B cell (primary cell): ENCODE measurements around the gene ODF2. TPM values are rescaled to one million over a fixed set of nuclear protein-coding genes. Genes with fewer than 3 reads are reported as not detected.

Experiments
- ATAC-seq: fragments of 200-7000 bp; cut with Tn5 transposase; one replicate; pipeline ENCODE4 v1.10.0; 2021; ENCODE audit warnings: low read depth, mild to moderate bottlenecking, moderate number of reproducible peaks, moderate library complexity
- CTCF ChIA-PET: fragments of 350-600 bp; sonication (Branson Sonifier 250); formaldehyde crosslinking; loops from one replicate; lab custom pipeline; 2021; ENCODE audit warnings: antibody characterized with exemption, inconsistent platforms; lab: Charles Lee
- POLR2A ChIA-PET: fragments of 350-600 bp; sonication (Branson Sonifier 250); formaldehyde crosslinking; loops from one replicate; lab custom pipeline; 2021; ENCODE audit warnings: antibody characterized with exemption; lab: Charles Lee
- DNase-seq: peaks from one replicate; pipeline ENCODE4 v3.0.0; 2013
- H2AFZ ChIP-seq: 2 replicates; pipeline ENCODE4 v1.6.1; 2012; ENCODE audit warnings: mild to moderate bottlenecking, low read depth, low read length; ENCODE audit not compliant: insufficient read depth, poor library complexity, severe bottlenecking
- H3K27ac ChIP-seq, 2 donors: 1 replicate in 1 of 2; 2 replicates in 1 of 2; pipeline ENCODE4 v1.5.1; 2012 to 2013; ENCODE audit warnings: low read length in 2 of 2, mild to moderate bottlenecking in 2 of 2, moderate library complexity in 1 of 2
- H3K27me3 ChIP-seq, 4 experiments: fragments of 200-600 bp in 1 of 4; sonication (generic) in 1 of 4; replicated peaks in 1 of 4; 1 replicate in 2 of 4; 2 replicates in 2 of 4; pipeline versions ENCODE4 v1.6.1 to v1.7.0; 2013 to 2016; ENCODE audit warnings: low read length in 3 of 4, mild to moderate bottlenecking in 2 of 4, mixed read lengths in 1 of 4, moderate library complexity in 1 of 4; ENCODE audit not compliant: insufficient read depth in 4 of 4, control insufficient read depth in 3 of 4; ENCODE audit errors: control extremely low read depth in 1 of 4
- H3K36me3 ChIP-seq, 2 experiments: replicated peaks in 1 of 2; 1 replicate in 1 of 2; 2 replicates in 1 of 2; pipeline versions ENCODE4 v1.6.1 to v1.7.1; 2013; ENCODE audit warnings: low read length in 1 of 2; ENCODE audit not compliant: insufficient read depth in 2 of 2, control insufficient read depth in 1 of 2; ENCODE audit errors: control extremely low read depth in 1 of 2, extremely low read depth in 1 of 2
- H3K4me1 ChIP-seq, 2 donors: fragments of 200-600 bp in 1 of 2; sonication (generic) in 1 of 2; 1 replicate in 1 of 2; 2 replicates in 1 of 2; pipeline versions ENCODE4 v1.5.1 to v1.6.1; 2013 to 2017; ENCODE audit warnings: low read length in 2 of 2; ENCODE audit not compliant: control insufficient read depth in 2 of 2, insufficient read depth in 2 of 2
- H3K4me2 ChIP-seq: replicated peaks from 2 replicates; pipeline ENCODE3; 2012; ENCODE audit warnings: mild to moderate bottlenecking, low read depth, low read length; ENCODE audit not compliant: poor library complexity, severe bottlenecking
- H3K4me3 ChIP-seq, 5 experiments: fragments of 200-600 bp in 1 of 5; sonication (generic) in 1 of 5; 1 replicate in 3 of 5; 2 replicates in 2 of 5; pipeline versions ENCODE4 v1.5.1 to v1.7.0; 2011 to 2016; ENCODE audit warnings: low read length in 4 of 5, mild to moderate bottlenecking in 4 of 5, low read depth in 2 of 5, control low read depth in 1 of 5, moderate library complexity in 1 of 5; ENCODE audit not compliant: insufficient read depth in 1 of 5; ENCODE audit errors: control extremely low read depth in 1 of 5, extremely low read depth in 1 of 5
- H3K79me2 ChIP-seq: fragments of 200-600 bp; sonication (generic); one replicate; pipeline ENCODE4 v1.6.0; 2016; ENCODE audit warnings: low read length; ENCODE audit not compliant: control insufficient read depth, insufficient read depth
- H3K9ac ChIP-seq: fragments of 200-600 bp; sonication (generic); 2 replicates; pipeline ENCODE4 v1.6.1; 2017; ENCODE audit warnings: mild to moderate bottlenecking, low read length, moderate library complexity
- H3K9me3 ChIP-seq, 3 donors: one replicate each; pipeline versions ENCODE4 v1.6.1 to v1.7.1; 2013; ENCODE audit warnings: low read length in 2 of 3; ENCODE audit not compliant: control insufficient read depth in 2 of 3, insufficient read depth in 1 of 3; ENCODE audit errors: control extremely low read depth in 1 of 3
- H4K20me1 ChIP-seq: 2 replicates; pipeline ENCODE4 v1.6.0; 2012; ENCODE audit warnings: mild to moderate bottlenecking, low read length; ENCODE audit not compliant: insufficient read depth, control insufficient read depth, poor library complexity, severe bottlenecking
- H3K27ac Mint-ChIP-seq: one replicate; pipeline ENCODE4 v1.8.0; 2021; ENCODE audit warnings: mixed read lengths
- H3K27me3 Mint-ChIP-seq: one replicate; pipeline ENCODE4 v1.8.0; 2021; ENCODE audit warnings: mixed read lengths
- H3K4me1 Mint-ChIP-seq: one replicate; pipeline ENCODE4 v1.8.0; 2021; ENCODE audit warnings: mixed read lengths
- H3K4me3 Mint-ChIP-seq: one replicate; pipeline ENCODE4 v1.8.0; 2021; ENCODE audit warnings: mixed read lengths
- H3K9me3 Mint-ChIP-seq: one replicate; pipeline ENCODE4 v1.8.0; 2022; ENCODE audit warnings: mixed read lengths; ENCODE audit not compliant: insufficient read depth
- EZH2 ChIP-seq: IDR thresholded peaks from 2 replicates; pipeline ENCODE4 v1.6.1; 2012; ENCODE audit warnings: borderline replicate concordance, low read depth, mild to moderate bottlenecking, moderate library complexity, low read length; ENCODE audit not compliant: insufficient read depth, poor library complexity, severe bottlenecking
- WGBS: methylation state at CpG from one replicate; pipeline ENCODE4 v1.1.5; 2013; ENCODE audit warnings: missing lambda C conversion rate; ENCODE audit not compliant: insufficient coverage; 5-methylcytosine and 5-hydroxymethylcytosine counted together
- intact Hi-C: fragments of 100-400 bp; cut with micrococcal nuclease; formaldehyde crosslinking; loops from one replicate; pipeline ENCODE4 v1.10.0; 2022
- polyA plus RNA-seq: library from polyadenylated mRNA; depleted of rRNA; stranded (reverse); fragments of >200 nt; gene quantifications from 2 replicates; pipeline ENCODE4 v1.2.3, GENCODE V29; 2012
- total RNA-seq, 2 donors: library from RNA; stranded (reverse); fragments of 120-200 nt in 1 of 2; gene quantifications; 1 replicate in 1 of 2; 2 replicates in 1 of 2; pipeline versions ENCODE4 v1.2.3 to v1.2.4, GENCODE V29; 2013 to 2022
- TF ChIP-seq, protein P1 (sequence below): fragments of 200-600 bp; IDR thresholded peaks from one replicate; pipeline ENCODE4 v1.8.0; 2022; ENCODE audit warnings: antibody characterized with exemption, mild to moderate bottlenecking

Gene ODF2
- total and polyA plus RNA-seq, 2 donors (not counting 1 experiment from before 2014, with no cell fraction given): 30.1 to 42.9 TPM

DNA sequence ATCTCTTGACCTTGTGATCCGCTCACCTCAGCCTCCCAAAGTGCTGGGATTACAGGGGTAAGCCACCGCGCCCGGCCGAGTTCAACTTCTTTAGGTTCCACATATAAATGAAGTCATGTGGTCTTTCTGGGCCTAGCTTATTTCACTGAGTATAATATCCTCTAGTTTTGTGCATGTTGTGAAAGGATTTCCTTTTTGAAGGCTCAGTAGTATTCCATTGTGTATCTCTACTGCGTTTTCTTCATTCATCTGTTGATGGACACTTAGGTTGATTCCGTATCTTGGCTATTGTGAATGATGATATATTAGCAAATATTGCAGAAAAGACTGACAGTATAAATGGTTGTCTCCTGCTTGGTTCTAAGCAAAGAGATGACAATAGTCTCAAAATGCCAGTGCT is 20.1 kb downstream of the ODF2 start:
- 92% methylated on average over 3 of the region's 7 CpGs for WGBS
- no peaks in the 10 kb centered on the region for H4K20me1 ChIP-seq
- DNase-seq (no peak), ATAC-seq (no peak)
- H3K9me3 ChIP-seq: no peaks in the 10 kb centered on the region
- H3K4me3 ChIP-seq: no peak overlapping the region
- H3K27ac Mint-ChIP-seq: no peak overlapping the region
- ChIA-PET POLR2A (no interaction called here), CTCF (no interaction called here)
- intact Hi-C loops: no loop called here
- no peaks in the 10 kb centered on the region for H3K9me3 Mint-ChIP-seq
- H3K4me2 ChIP-seq: no peak overlapping the region
- H3K79me2 ChIP-seq: no peaks in the 10 kb centered on the region
- H3K36me3 ChIP-seq: peaks cover 19 to 36% of the 10 kb centered on the region in 2 experiments
- no peak overlapping the region for H3K9ac ChIP-seq
- H2AFZ ChIP-seq: no peak overlapping the region
- no peaks in the 10 kb centered on the region for H3K27me3 Mint-ChIP-seq
- H3K27ac ChIP-seq: no peak overlapping the region
- TF ChIP-seq, protein P1, sequence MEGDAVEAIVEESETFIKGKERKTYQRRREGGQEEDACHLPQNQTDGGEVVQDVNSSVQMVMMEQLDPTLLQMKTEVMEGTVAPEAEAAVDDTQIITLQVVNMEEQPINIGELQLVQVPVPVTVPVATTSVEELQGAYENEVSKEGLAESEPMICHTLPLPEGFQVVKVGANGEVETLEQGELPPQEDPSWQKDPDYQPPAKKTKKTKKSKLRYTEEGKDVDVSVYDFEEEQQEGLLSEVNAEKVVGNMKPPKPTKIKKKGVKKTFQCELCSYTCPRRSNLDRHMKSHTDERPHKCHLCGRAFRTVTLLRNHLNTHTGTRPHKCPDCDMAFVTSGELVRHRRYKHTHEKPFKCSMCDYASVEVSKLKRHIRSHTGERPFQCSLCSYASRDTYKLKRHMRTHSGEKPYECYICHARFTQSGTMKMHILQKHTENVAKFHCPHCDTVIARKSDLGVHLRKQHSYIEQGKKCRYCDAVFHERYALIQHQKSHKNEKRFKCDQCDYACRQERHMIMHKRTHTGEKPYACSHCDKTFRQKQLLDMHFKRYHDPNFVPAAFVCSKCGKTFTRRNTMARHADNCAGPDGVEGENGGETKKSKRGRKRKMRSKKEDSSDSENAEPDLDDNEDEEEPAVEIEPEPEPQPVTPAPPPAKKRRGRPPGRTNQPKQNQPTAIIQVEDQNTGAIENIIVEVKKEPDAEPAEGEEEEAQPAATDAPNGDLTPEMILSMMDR: no peak
- no peak for TF ChIP-seq EZH2
- no peaks in the 10 kb centered on the region for H3K4me1 ChIP-seq
- H3K4me1 Mint-ChIP-seq: no peaks in the 10 kb centered on the region
- no peaks in the 10 kb centered on the region for H3K27me3 ChIP-seq
- H3K4me3 Mint-ChIP-seq: no peak overlapping the region

DNA sequence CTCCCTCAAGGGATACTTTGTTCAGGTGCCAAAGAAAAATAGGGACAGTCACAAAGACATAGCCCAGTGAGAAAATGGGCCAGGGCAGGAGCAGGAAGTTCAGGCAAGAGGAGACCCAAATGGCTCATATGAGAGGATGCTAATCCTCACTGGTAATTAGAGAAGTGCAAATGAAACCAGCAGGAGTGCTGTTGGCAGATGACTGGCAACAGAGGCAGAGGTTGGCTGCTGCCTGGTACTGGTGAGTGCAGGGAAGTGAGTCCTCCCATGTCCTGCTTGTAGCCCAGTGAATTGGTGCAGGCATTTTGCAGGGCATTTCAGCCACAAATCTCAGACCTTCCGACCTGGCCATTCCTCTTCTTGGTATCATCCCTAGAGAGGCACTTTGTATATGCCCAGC is 23.5 kb downstream of the ODF2 start:
- no peaks in the 10 kb centered on the region for H4K20me1 ChIP-seq
- ChIA-PET POLR2A (no interaction called here), CTCF (no interaction called here)
- no peak overlapping the region for H2AFZ ChIP-seq
- TF ChIP-seq, protein P1: no peak
- no peak for TF ChIP-seq EZH2
- H3K27ac ChIP-seq: no peak overlapping the region
- H3K27me3 ChIP-seq: no peaks in the 10 kb centered on the region
- DNase-seq: no peak
- H3K36me3 ChIP-seq: peaks cover 10 to 43% of the 10 kb centered on the region in 2 experiments
- no peaks in the 10 kb centered on the region for H3K79me2 ChIP-seq
- intact Hi-C loops: no loop called here
- no peak overlapping the region for H3K9ac ChIP-seq
- no peak overlapping the region for H3K4me3 Mint-ChIP-seq
- no peaks in the 10 kb centered on the region for H3K27me3 Mint-ChIP-seq
- no peak overlapping the region for H3K4me2 ChIP-seq
- no peaks in the 10 kb centered on the region for H3K4me1 Mint-ChIP-seq
- H3K9me3 ChIP-seq: no peaks in the 10 kb centered on the region
- no peak for ATAC-seq
- H3K27ac Mint-ChIP-seq: no peak overlapping the region
- H3K4me3 ChIP-seq: no peak overlapping the region
- H3K9me3 Mint-ChIP-seq: no peaks in the 10 kb centered on the region
- H3K4me1 ChIP-seq: no peaks in the 10 kb centered on the region
- no CpG with 5 or more reads among the region's 1 CpG for WGBS
